HepG2 (cell line): ENCODE results near the gene NEK9. TPM values are rescaled to one million over a fixed set of nuclear protein-coding genes. Genes with fewer than 3 reads are reported as not detected.

Source experiments
- E2F5 ChIP-seq: sonication (generic); formaldehyde crosslinking; conservative IDR thresholded peaks from 2 replicates; pipeline ENCODE4 v1.4.0; 2020; ENCODE audit warnings: missing genetic modification reagents
- HMGXB3 ChIP-seq: sonication (generic); formaldehyde crosslinking; IDR thresholded peaks from 2 replicates; pipeline ENCODE4 v1.4.0; 2020; ENCODE audit warnings: missing genetic modification reagents, borderline replicate concordance
- KDM6A ChIP-seq: IDR thresholded peaks from 2 replicates; pipeline ENCODE4 v1.6.1; 2016; ENCODE audit warnings: low read depth
- LRRFIP1 ChIP-seq: sonication (generic); formaldehyde crosslinking; conservative IDR thresholded peaks from 2 replicates; pipeline ENCODE4 v1.4.0; 2020; ENCODE audit warnings: missing genetic modification reagents
- MNT ChIP-seq: fragments of 450-650 bp; IDR thresholded peaks from 2 replicates; pipeline ENCODE4 v1.6.1; 2016
- RNF2 ChIP-seq: fragments of 450-650 bp; conservative IDR thresholded peaks from 2 replicates; pipeline ENCODE4 v1.6.1; 2016; ENCODE audit warnings: low read depth
- TRIM24 ChIP-seq: sonication (generic); formaldehyde crosslinking; IDR thresholded peaks from 2 replicates; pipeline ENCODE4 v1.8.0; 2022; ENCODE audit warnings: mild to moderate bottlenecking, missing genetic modification reagents
- UBTF ChIP-seq: sonication (generic); formaldehyde crosslinking; IDR thresholded peaks from 2 replicates; pipeline ENCODE4 v1.4.0; 2020; ENCODE audit warnings: mild to moderate bottlenecking, missing genetic modification reagents
- ZBTB7A ChIP-seq: sonication (generic); formaldehyde crosslinking; IDR thresholded peaks from 2 replicates; pipeline ENCODE4 v1.8.0; 2022; ENCODE audit warnings: mild to moderate bottlenecking, missing genetic modification reagents
- ZNF205 ChIP-seq: IDR thresholded peaks from 2 replicates; pipeline ENCODE4 v1.6.1; 2018; ENCODE audit warnings: missing biosample characterization, missing genetic modification reagents
- ZNF382 ChIP-seq: sonication (generic); formaldehyde crosslinking; IDR thresholded peaks from 2 replicates; pipeline ENCODE4 v1.5.0; 2020; ENCODE audit warnings: missing genetic modification reagents, mild to moderate bottlenecking, borderline replicate concordance
- ZNF451 ChIP-seq: sonication (generic); formaldehyde crosslinking; IDR thresholded peaks from 2 replicates; pipeline ENCODE4 v1.5.0; 2020; ENCODE audit warnings: mild to moderate bottlenecking, missing genetic modification reagents
- ZNF639 ChIP-seq: conservative IDR thresholded peaks from 2 replicates; pipeline ENCODE4 v1.6.1; 2018; ENCODE audit warnings: missing genetic modification reagents
- polyA plus RNA-seq, 8 experiments: library from polyadenylated mRNA; depleted of rRNA in 3 of 8; stranded (reverse) in 7 of 8; unstranded in 1 of 8; fragments of >200 nt; fragmentation: Illumina TruSeq in 4 of 8; extraction: Trizol in 4 of 8; gene quantifications; 2 replicates each; pipeline versions ENCODE4 v1.2.1 to v1.2.3, GENCODE V29; 2011 to 2016; ENCODE audit warnings: low read depth in 4 of 8, missing spikeins in 1 of 8, mixed read lengths in 1 of 8; ENCODE audit not compliant: insufficient read depth in 1 of 8
- total RNA-seq, 5 experiments: library from RNA; depleted of rRNA; stranded (reverse); fragments of >200 nt; fragmentation: Illumina TruSeq; extraction: Trizol; gene quantifications; 2 replicates each; pipeline ENCODE4 v1.2.3, GENCODE V29; 2016; ENCODE audit warnings: low read depth in 1 of 5

The NEK9 gene
- total and polyA plus RNA-seq, 2 of the 13 experiments (the other 11 are each of a cell fraction or from before 2014, with no cell fraction given) = 16.5 to 27.3 TPM

GRCh38 chr14:75050852-75051555 lies 75.8 kb downstream of the NEK9 start, which contains the start of gene MLH3 (continued):
- TF ChIP-seq TRIM24 (CRISPR knock-in tag) = no peak
- no peak for TF ChIP-seq ZNF205
- TF ChIP-seq MNT = no peak
- TF ChIP-seq ZNF451 = 0 out of 2 replicates have a peak, but pooled peaks have one; percentile 46
- no peak for TF ChIP-seq LRRFIP1 (CRISPR knock-in tag)
- TF ChIP-seq ZNF382 (CRISPR knock-in tag) = no peak
- TF ChIP-seq ZNF639 (CRISPR knock-in tag) = no peak
- no peak; the same call in 1 of the 2 replicates for TF ChIP-seq HMGXB3
- TF ChIP-seq E2F5 = no peak
- TF ChIP-seq RNF2 = peak; percentile 83; the same call in 1 of the 2 replicates
- peak; percentile 75 for TF ChIP-seq UBTF (CRISPR knock-in tag)
- TF ChIP-seq KDM6A = no peak
- TF ChIP-seq ZBTB7A (CRISPR knock-in tag) = no peak
